Cardiac muscle cell (in vitro differentiated cells and primary cell): ENCODE data around the gene EPS8L1. TPM values are rescaled to one million over a fixed set of nuclear protein-coding genes. Genes with fewer than 3 reads are reported as not detected.
"Not testable (repeated sequence)": the region's sequence is repeated elsewhere in the genome, so short reads cannot be mapped to it uniquely, and the experiment has no call there.

ENCODE experiments used
- DNase-seq, 2 donors: peaks; one replicate each; pipeline versions ENCODE4 v3.0.0 to v3.0.0-alpha.2; 2010 to 2017; ENCODE audit warnings: low read depth in 1 of 2, low spot score in 1 of 2
- H3K27ac ChIP-seq: fragments of 200-600 bp; sonication (generic); 2 replicates; pipeline ENCODE4 v1.5.1; 2016
- H3K27me3 ChIP-seq: fragments of 200-600 bp; sonication (generic); 2 replicates; pipeline ENCODE4 v1.6.0; 2016; ENCODE audit warnings: control low read depth
- H3K36me3 ChIP-seq: fragments of 200-600 bp; sonication (generic); 2 replicates; pipeline ENCODE4 v1.5.1; 2016; ENCODE audit warnings: control low read depth
- H3K4me1 ChIP-seq: fragments of 200-600 bp; sonication (generic); 2 replicates; pipeline ENCODE4 v1.8.1; 2017; ENCODE audit warnings: low read depth, mild to moderate bottlenecking, mixed run types
- H3K4me3 ChIP-seq: fragments of 200-600 bp; sonication (generic); 2 replicates; pipeline ENCODE4 v1.5.1; 2016; ENCODE audit warnings: mild to moderate bottlenecking
- H3K9me3 ChIP-seq: fragments of 200-600 bp; sonication (generic); 2 replicates; pipeline ENCODE4 v1.5.1; 2017; ENCODE audit warnings: low read depth, mild to moderate bottlenecking, control low read depth
- polyA plus RNA-seq: library from polyadenylated mRNA; unstranded; fragments of >200 nt; fragmentation: Nextera tagmentation; extraction: Ambion mirVana; gene quantifications from 2 replicates; pipeline ENCODE4 v1.2.1, GENCODE V29; 2016
- total RNA-seq: library from RNA; depleted of rRNA; stranded (reverse); fragments of >200 nt; gene quantifications from 2 replicates; pipeline ENCODE4 v1.2.3, GENCODE V29; 2016
- TF ChIP-seq, protein P1 (sequence below): IDR thresholded peaks from 2 replicates; pipeline ENCODE4 v1.5.1; 2012; ENCODE audit warnings: low read depth, mild to moderate bottlenecking, low read length

The EPS8L1 gene
- total and polyA plus RNA-seq, 2 experiments from 2014 or later, result 1.2 to 3.9 TPM

- TF ChIP-seq, protein P1, sequence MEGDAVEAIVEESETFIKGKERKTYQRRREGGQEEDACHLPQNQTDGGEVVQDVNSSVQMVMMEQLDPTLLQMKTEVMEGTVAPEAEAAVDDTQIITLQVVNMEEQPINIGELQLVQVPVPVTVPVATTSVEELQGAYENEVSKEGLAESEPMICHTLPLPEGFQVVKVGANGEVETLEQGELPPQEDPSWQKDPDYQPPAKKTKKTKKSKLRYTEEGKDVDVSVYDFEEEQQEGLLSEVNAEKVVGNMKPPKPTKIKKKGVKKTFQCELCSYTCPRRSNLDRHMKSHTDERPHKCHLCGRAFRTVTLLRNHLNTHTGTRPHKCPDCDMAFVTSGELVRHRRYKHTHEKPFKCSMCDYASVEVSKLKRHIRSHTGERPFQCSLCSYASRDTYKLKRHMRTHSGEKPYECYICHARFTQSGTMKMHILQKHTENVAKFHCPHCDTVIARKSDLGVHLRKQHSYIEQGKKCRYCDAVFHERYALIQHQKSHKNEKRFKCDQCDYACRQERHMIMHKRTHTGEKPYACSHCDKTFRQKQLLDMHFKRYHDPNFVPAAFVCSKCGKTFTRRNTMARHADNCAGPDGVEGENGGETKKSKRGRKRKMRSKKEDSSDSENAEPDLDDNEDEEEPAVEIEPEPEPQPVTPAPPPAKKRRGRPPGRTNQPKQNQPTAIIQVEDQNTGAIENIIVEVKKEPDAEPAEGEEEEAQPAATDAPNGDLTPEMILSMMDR, result no peak
- Histone ChIP-seq H3K36me3 (peaks cover 3% of the 10 kb centered on the region), H3K9me3 (no peaks in the 10 kb centered on the region)
Observed at GRCh38 chr19:55106591-55106990, 30.9 kb downstream of the EPS8L1 start.

GRCh38 chr19:55107252-55107651 is 31.6 kb downstream of the EPS8L1 start:
- not testable (repeated sequence) for H3K9me3 ChIP-seq, H3K27me3 ChIP-seq, DNase-seq, H3K4me3 ChIP-seq, H3K27ac ChIP-seq, H3K36me3 ChIP-seq, H3K4me1 ChIP-seq

More at GRCh38 chr19:55106591-55106990, 30.9 kb downstream of the EPS8L1 start:
- DNase-seq, result no peak
- no peak overlapping the region for H3K4me3 ChIP-seq
- H3K27ac ChIP-seq, result no peak overlapping the region
- H3K27me3 ChIP-seq, result no peaks in the 10 kb centered on the region
- no peaks in the 10 kb centered on the region for H3K4me1 ChIP-seq

- no peaks in the 10 kb centered on the region for H3K36me3 ChIP-seq
- H3K4me3 ChIP-seq, result no peak overlapping the region
- peaks cover 8% of the 10 kb centered on the region for H3K4me1 ChIP-seq
- TF ChIP-seq, protein P1, result no peak
- H3K27ac ChIP-seq, result no peak overlapping the region
- H3K9me3 ChIP-seq, result no peaks in the 10 kb centered on the region
- H3K27me3 ChIP-seq, result no peaks in the 10 kb centered on the region
- DNase-seq, result no peak
Observed at GRCh38 chr19:55109527-55110291, 34.0 kb downstream of the EPS8L1 start.

DNA sequence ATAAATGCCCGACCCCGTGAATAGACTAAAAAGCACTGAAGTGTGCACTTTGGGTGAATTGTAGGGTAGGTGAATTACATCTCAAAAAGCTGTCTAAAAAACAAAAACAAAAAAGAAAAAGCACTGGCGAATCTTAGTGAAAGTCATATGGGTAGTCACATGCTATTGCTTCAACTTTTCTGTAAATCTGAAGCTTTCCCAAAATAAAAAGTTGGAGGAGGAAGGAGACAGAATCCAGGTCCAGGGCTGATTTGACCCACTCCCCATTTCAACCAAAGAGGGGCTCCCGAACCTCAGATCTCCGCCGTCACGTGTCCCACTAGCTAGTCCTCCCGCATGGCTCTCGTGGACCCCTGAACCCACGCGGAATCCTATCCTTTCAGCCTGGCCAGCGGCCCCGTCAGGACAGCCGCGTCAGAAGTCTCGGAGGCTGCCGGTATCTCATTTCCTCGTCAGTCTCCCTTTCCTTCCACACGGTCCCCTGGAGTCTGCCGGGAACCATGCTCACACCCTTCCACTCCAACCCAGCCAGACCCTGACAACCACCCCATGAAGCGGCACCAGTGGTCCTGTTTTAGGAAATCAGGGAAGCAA is 35.7 kb downstream of the EPS8L1 start:
- DNase-seq, result no peak
- Histone ChIP-seq H3K27ac (no peak overlapping the region), H3K27me3 (no peaks in the 10 kb centered on the region), H3K4me3 (no peak overlapping the region), H3K36me3 (no peaks in the 10 kb centered on the region), H3K4me1 (peaks cover 21% of the 10 kb centered on the region), H3K9me3 (no peaks in the 10 kb centered on the region)
- TF ChIP-seq, protein P1, result no peak

GRCh38 chr19:55112246-55112776 is 36.6 kb downstream of the EPS8L1 start:
- Histone ChIP-seq H3K27ac (no peak overlapping the region), H3K27me3 (no peaks in the 10 kb centered on the region), H3K4me1 (peaks cover 23% of the 10 kb centered on the region), H3K9me3 (no peaks in the 10 kb centered on the region), H3K4me3 (no peak overlapping the region), H3K36me3 (no peaks in the 10 kb centered on the region)
- DNase-seq, result no peak
- TF ChIP-seq, protein P1, result no peak
